ENCODE results near the gene LRP3.
"Not testable (repeated sequence)": the region's sequence is repeated elsewhere in the genome, so short reads cannot be mapped to it uniquely, and the experiment has no call there.

Gene LRP3

DNA sequence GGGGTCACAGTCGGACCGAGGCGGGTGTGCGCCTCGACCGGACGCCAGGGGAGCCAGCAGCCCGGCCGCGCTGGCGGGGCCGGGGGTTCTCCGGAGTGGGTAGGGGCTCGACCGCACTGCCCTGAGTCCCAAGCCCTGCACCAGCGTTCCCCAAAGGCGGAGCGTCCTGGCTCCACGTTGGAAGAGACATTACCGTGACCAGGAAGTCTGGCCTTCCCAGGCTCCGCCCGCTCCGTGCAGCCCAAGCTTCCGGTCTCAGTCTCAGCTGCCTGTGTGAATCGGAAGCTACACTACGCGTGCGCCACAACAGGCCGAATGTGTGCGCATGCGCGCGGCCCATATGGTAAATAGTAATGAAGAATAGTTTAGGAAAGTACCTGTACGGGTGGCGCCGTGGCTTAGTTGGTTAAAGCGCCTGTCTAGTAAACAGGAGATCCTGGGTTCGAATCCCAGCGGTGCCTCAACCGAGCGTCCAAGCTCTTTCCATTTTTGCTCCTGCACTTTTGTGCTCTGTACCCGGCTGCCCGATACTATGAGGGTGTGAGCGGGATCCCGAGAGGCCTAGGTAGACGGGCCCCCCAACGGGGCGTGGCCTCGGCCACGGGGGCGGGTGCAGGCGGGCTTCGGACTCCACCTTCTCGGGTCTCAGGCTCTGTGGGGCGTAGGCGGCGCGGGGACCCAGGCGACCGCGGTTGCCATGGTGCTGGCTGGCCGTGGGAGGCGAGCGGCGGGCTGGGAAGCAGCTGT, 17.3 kb upstream of the LRP3 start:
- peak; percentile 99 for DNase-seq

DNA sequence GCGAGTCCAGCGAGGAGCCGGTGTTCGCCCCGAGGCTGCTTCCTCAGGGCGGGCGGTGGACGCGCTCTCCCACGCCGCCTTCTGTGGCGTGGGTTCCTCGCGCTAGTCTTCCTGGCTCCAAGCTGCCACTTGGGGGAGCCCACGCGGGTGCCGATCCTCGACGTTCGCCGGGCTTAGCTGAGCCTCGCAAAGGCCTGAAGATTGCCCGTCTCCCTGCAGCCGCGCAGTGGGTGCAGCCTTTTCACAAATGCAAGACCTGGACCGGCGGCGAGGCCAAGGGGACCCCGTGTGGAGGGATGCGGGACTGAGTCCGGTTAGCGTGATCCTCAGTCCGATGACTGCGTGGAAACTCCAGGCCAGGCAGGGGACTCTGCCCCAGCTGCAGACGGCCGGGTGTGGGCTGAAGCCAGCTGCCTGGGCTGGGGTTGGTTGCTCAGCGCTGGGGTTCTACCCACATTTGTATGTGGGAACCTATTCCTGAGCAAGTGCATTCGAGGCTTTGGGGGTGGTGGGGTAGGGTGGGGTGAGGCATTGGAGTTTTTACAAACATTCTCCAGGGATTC, 16.6 kb upstream of the LRP3 start:
- DNase-seq: no peak

DNA sequence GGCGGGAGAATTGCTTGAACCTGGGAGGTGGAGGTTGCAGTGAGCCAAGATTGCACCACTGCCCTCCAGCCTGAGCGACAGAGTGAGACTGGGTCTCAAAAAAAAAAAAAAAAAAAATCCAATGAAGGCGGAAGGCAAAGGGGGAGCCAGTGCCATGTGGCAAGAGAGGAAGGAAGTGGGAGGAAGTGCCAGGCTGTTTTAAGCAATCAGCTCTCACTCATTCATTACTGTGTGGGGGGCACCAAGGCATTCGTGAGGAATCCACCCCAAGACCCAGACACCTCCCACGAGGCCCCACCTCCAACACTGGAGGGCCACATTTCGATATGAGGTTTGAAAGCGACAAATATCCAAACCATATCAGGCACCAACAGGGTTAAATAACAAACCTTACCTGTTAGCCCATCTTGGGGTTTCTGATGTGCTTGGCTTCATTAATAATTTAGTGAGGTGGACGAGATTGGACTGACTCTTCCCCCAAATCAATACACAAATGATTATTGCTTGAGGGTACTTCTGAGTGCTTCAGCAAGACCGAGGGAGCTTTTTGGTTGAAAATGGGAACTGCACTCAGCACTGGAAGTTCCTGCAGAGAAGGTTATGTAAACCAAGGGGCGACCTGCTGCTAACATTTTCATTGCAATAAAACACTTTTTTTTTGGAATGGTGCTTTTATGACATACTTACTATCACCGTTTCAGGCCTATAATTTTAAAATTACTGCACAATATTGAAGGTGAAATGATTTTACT, 7.5 kb upstream of the LRP3 start:
- DNase-seq: no peak

DNA sequence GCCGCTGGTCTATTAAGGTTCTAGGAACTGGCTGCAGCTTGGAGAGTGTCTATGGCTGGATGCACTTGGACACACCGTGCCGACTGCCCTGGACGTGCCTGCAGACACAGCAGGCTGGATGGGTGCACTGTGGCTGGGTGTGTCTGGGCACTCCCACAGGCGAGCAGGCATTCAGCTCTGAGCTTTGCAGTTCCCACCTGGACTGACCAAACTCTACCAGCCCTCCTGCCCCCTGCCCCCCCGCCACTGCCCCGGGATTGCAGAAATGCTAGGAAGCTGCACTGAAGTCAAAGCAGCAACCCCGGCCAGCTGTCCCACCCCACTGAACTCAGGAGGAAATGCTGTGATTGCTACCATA, 7.0 kb upstream of the LRP3 start:
- DNase-seq: no peak

DNA sequence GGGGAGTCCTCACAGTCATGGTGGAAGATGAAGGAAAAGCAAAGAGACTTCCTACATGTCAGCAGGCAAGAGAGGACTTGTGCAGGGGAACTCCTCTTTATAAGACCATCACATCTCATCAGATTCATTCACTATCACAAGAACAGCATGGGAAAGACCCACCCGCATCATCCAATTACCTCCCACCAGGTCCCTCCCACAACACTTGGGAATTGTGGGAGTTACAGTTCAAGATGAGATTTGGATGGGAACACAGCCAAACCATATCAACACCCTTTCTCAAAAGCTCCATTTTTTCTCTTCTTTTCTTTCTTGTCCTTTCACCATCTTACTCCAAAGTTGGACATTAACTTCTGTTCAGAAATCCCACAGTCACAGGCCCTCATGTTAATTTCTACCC, 4.7 kb upstream of the LRP3 start:
- DNase-seq: no peak

DNA sequence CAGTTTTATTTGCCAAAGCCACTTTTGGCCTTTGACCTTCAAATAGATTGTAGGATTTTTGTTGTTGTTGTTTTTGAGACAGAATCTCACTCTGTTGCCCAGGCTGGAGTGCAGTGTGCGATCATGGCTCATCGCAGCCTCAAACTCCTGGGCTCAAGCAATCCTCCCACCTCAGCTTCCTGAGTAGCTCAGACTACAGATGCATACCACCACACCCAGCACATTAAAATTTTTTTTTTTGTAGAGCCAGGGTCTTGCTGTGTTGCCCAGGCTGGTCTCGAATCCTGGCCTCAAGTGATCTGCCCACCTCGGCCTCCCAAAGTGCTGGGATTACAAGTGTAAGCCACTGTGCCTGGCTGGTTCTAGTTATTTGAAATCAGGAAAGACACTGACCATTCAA, 3.0 kb upstream of the LRP3 start:
- DNase-seq: not testable (repeated sequence)

DNA sequence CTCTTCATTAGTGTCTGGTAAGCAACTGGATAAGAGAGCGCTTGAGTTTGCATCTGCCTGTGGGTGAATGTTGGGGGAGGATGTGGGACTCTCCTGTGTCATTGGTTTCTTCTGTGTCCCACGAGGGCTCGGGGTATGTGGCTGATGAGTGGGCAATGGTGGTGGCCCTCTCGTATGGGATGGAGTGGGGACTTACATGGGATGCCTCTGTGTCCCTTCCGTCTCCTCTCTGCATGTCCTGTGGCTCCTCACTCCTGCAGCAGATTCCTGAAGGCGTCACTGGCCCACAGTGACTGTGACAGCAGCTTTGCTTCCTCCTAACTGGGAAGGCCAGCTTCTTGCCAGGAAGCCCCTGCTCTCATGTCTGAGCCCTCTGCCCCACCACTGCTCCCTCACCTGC, 2.6 kb upstream of the LRP3 start:
- DNase-seq: no peak

DNA sequence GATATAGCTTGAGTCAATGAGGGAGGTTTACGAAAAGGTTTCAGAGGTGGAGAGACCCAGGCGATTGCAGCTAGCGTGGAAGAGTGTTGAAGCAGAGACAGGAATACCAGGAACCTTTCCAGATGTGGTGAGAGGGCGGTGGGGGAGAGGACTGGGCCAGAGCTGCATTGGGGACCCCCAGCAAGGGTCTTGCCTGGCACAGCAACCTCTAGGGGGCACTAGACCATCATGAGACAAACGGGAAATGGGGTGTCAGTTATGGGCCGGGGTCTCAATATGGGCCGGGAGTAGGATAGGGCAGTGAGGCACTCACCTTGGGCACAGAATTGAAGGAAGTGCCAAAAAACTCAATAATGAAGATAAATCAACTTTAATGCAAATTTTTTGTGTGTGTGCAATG, 2.1 kb upstream of the LRP3 start:
- no peak for DNase-seq

DNA sequence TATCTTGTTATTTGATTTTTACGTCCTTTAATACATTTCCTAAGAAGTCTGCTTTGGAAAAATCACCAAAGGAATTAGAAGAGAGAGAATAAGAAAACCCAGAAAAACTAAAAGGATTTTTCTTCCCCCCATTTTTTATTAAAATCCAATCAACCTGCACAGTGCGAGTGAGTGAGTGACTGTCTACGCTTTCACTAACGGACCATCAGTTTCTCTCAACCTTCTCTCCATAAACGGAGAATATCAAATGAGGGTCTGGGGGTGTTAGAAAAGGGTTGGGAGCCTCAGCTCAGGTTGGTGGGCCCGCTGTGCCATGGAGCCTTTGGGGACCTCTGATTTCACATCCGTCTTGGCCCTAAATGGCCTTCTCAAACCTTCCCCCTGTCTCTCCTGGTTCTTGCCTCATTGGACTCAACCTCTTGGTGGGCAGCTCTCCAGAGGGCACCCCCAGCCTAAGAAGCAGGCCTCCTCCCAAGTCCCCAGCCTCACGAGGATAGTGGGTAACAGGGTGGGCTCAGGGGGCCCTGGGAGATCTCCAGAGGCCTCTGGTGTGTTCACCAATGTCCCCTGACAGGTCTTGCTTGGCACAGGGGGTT, 763 bp upstream of the LRP3 start:
- DNase-seq: no peak

DNA sequence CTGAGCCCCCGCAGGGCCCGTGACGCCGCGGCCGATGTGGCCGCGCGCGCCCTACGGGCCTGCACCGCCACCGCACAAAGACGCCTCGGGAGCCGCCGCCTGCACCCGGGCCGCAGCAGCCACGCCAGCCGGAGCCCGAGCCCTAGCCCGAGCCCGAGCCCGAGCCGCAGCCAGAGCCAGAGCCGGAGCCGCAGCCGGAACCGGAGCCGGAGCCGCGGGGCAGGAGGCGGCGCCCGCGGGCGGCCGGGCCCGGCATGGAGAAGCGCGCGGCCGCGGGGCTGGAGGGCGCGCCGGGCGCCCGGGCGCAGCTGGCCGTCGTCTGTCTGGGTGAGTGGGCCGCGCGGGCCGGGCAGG, 379 bp downstream of the LRP3 start:
- no peak for DNase-seq

DNA sequence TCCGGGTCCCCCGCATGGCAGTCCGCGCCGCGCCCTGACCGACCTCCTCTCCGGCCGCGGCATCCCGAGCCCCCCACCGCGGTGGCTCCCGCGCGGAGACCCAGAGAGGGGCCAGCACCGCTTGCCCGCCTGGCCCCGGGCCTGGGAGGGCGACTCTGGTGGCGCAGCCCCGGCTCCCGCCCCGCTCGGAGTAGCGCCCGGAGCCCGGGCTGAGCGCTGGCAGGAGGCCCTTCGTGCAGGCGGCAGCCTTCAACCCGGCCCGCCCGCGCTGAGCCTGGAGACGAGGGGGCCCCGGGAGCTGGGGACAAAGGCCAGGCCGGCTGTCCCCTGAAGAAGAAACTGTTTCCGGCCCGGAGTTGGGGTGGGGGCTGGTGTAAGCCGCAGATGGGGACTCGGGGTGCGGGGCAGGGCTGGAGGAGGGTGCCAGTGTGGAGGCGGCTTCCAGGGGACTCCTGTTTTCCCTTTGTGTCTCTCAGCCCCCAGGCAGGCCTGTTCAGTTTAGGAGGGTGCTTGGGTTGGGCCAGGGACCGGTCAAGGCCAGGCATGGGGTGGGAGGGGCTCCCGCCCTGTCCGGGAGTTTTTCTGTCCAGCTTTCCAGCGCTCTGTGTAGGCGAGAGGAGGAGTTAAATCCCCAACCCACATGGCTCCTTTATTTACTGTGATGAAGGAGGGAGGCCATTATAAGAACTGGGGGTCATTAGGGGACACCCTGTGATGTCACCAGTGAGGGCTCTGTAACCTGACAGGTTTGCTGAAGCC, 935 bp downstream of the LRP3 start:
- no peak for DNase-seq

DNA sequence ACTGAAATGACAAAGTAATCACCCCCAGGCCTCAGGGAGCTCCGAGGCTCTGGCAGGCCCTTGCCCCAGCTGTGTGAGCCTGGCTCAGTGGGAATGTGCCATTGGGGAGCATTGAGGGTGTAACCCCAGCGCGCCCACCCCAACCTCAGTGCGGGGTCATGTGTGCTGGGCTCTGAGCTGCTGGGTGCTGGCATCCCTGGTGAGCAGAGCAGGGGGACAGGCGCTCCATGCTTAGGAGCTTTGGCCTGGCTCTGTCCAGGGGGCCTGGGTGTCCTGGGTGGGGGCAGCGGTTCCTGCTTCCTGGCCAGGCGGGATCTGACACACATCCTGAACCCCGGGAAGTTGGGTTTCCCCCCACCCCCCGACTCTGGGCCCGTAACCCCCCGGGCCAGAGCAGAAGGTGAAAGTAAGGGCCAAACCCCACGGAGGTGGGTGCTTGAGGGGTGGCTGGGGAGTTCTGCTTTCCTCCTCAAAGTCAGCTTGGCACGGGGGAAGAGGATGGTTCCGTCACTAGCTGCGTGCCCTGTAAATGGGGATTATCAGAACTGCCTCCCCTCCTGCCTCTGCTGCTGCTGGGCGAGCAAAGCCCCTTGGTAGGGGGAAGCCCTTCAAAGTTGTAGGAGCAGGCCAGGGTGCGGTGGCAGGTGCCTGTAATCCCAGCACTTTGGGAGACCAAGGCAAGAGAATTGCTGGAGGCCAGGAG, 1.7 kb downstream of the LRP3 start:
- DNase-seq: no peak

DNA sequence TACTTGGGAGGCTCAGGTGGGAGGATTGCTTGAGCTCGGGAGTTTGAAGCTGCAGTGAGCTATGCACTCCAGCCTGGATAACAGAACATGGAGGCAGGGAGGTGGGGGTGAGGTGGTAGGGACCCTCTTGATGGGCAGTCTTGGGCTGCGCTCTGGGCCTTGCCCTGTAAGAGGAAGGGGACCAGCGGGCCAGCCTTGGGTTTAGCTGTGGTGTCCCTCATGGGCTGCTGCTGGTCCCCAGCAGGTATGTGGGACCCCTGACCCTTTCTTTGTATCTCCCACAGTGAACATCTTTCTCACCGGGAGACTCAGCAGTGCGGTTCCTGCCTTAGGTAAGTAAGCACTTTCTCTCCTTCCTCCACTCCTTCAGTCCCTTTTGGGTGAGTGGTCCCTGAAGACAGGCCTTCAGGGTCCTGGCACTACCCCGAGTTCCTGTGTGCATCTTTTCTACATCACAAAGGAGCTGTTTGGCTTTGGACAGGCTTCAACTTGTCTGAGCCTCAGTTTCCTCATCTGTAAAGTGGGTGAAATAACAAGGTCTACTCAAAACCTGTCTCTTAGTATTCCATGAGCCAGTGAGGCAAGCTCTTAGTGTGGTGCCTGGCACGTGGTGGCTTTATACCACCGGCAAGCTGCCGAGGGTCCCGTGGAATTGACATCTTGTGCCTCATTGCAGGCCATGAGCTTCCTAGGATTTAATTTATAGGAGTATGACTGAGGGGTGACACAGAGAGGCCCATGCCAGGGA, 2.5 kb downstream of the LRP3 start:
- no peak for DNase-seq

DNA sequence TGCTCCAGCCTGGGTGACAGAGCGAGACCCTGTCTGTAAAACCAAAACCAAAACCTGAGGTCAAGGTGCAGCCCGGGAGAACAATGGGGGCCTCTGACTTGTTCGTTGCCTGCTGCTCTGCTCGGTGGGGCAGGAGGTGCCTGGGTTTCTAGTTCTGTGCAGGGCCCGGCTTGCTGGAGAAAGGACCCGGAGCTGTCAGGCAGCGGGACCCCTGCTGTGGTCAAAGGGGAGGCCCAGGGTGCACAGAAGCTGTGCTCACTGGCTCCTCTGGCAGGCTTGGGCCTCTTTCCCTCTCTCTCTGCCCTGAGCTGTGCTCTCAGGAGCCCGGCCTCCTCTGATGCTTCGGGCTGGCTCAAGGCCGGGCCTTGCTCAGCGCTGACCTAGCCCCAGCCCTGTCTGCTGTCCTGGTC, 3.5 kb downstream of the LRP3 start:
- DNase-seq: no peak

DNA sequence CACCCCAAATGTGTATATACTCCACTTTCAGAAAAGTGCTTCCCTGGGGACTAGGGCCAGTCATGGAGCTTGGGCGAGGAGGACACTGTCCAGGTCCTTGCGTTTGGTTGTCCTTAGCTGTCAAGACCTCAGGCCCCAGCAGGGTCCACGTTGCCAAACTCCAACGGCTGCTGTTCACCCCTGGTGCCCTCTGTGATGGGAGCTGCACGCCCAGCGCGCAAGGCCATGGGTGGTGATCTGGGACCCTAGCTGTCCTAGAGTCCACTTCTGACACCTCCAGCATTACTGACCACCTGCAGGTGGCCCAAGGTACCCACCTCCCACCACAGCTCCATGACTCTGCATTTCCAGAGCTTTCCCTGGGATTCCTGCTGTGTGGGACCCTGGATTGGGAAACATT, 4.0 kb downstream of the LRP3 start:
- no peak for DNase-seq

DNA sequence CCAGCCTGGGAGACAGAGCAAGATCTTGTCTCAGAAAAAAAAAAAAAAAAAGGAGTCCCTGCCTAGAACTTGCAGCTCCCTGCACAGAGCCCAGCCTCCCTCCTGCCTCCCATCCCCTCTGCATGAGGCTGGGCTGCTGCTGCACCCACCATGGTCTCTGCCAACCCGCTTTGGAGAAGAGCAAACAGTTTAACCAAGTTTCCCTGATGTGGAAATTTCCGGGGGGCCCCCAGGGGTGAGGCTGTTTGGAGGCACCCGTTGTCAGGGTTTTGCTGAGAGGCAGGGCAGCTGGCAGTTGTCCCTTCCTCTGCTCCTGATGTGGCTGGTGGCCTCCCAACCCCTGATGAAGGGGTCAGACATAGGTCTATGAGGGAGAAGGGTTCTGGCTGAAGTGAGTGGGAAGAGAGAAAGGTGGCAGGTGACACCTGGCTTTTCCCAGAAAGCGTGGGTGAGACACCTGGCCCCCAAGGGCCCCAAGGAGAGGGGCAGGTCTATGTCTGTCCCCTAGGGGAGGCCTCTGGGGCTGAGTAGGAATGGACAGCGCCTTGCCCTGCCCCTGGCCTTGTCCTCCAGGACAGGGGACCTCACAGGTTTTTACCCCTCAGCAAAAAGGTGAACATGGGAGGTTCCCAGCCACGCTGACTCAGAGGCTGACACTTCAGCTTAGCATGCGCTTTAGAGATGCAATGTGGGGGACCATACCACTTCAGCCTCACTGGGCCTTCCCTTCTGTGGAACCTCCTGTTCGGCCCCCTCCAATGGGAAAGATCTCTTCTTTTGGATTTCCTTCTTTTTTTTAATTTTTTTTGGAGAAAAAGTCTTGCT, 5.5 kb downstream of the LRP3 start:
- DNase-seq: no peak

DNA sequence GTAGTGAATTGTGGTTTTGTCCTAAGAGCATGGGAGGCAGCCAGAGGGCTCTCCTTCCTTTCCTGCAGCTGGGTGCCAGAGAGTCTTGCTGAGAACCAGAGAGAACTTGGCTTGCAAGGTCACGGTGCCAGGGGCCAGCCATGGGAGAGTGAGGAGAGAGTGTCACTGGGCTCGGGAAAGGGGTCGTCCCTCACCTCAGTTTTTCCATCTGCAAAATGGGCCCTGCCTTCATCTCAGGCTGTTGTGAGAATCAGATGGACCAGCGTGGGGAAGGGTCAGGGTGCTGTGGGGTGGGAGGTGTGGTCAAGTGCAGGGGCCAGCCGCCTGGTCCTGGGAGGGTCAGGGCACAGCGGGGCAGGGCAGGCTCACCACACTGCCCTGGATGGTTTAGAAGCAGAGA, 7.3 kb downstream of the LRP3 start:
- no peak for DNase-seq

DNA sequence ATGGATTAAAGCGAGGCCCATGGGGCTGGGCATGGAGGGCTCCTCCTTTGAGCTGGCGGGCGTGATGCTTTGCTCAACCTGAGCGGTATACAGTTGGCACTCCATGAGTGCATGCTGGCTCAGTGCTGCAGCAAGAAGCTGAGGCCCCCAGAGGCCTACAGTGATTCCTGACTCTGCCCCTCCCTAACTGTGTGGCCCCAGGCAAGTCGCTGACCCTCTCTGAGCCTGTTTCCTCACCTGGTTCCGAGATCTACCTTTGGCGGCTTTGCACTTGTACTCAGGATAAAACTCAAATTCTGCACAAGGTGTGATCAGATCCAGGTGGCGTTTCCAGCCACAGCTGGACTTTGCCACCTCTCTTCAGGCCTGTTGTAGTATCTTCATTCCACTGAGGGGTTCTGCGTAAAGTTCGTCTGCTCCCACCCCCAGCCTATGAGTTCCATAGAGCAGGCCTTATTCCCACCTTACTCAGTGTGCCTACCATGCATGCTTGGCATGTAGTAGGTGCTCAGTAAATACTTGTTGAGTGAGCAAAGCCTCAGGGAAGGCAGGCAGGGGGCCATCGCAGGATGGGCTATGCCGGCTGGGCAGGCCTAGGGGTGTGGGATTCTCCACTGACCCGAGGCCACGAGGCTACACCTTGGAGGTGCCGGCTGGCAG, 7.9 kb downstream of the LRP3 start:
- no peak for DNase-seq

DNA sequence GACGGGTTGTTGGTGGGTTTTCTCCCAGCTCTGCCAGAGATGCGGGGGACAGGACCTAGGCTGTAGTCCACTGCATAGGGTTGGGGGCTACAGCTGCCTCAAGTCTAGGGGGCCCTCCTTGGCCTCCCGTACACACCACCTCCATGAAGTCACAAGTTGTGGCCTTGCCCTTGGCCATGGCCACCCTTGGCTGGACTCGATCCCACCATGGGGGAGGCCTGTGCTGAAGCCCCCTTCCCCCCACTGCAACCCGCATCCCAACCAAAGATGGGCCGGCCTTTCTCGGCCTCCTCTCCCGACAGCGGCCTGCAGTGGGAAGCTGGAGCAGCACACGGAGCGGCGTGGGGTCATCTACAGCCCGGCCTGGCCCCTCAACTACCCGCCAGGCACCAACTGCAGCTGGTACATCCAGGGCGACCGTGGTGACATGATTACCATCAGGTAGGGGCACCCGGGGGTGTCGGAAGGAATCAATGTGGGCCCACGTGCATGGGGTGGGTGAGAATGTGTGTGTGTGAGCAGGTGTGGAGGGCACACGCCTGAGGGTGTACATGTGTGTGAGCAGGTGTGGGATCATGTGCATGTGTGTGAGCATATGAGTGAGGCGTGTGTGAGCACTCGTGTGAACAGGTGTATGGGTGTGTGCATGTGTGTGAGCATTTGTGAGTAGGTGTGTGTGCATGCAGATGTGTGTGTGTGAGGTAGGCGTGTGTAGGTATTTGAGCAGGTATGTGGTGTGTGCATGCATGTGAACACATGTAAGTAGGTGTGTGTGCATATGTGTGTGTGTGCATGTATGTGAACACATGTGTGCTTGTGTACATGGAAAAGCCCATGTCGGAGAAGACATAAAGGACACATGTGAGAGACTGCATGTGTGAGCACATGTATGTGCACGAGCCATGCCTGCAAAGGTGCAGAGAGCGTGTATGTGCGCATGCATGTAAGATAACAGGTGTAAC, 8.7 kb downstream of the LRP3 start:
- no peak for DNase-seq
